K562 (cell line): Measurements from ENCODE around the gene NECTIN4. TPM values are rescaled to one million over a fixed set of nuclear protein-coding genes. Genes with fewer than 3 reads are reported as not detected.
A peak's percentile ranks its signal among the peaks of the same experiment; 100 is the strongest.

Source experiments
- CBFA2T2 ChIP-seq: fragments of 450-650 bp; conservative IDR thresholded peaks from 2 replicates; pipeline ENCODE4 v1.6.1; 2017; ENCODE audit warnings: mild to moderate bottlenecking
- FOXK2 ChIP-seq, 2 experiments: fragments of 450-650 bp; IDR thresholded peaks in 1 of 2; conservative IDR thresholded peaks in 1 of 2; 2 replicates each; pipeline ENCODE4 v1.6.1; 2016; ENCODE audit warnings: low read depth in 2 of 2, mild to moderate bottlenecking in 1 of 2
- GTF2E2 ChIP-seq: fragments of 200-800 bp; sonication (Bioruptor generic); IDR thresholded peaks from 2 replicates; pipeline ENCODE4 v1.6.1; 2016; ENCODE audit warnings: missing genetic modification characterization, missing compliant biosample characterization
- HEY1 ChIP-seq: fragments of 250-450 bp; sonication (Bioruptor Pico); IDR thresholded peaks from 2 replicates; pipeline ENCODE4 v1.5.0; 2020; ENCODE audit warnings: mild to moderate bottlenecking, moderate library complexity, borderline replicate concordance
- HNRNPLL ChIP-seq: fragments of 200-400 bp; formaldehyde crosslinking; IDR thresholded peaks from 2 replicates; pipeline ENCODE4 v1.6.1; 2017; ENCODE audit warnings: low read length, low read depth, mild to moderate bottlenecking; ENCODE audit not compliant: poor library complexity, severe bottlenecking
- JUND ChIP-seq, 2 experiments: IDR thresholded peaks; 2 replicates in 1 of 2; 3 replicates in 1 of 2; pipeline ENCODE4 v1.6.1; 2011; ENCODE audit warnings: borderline replicate concordance in 2 of 2, low read depth in 2 of 2, low read length in 2 of 2, improper control_type of control experiment in 1 of 2, missing biosample characterization in 1 of 2, missing genetic modification characterization in 1 of 2, missing genetic modification reagents in 1 of 2
- MAFF ChIP-seq: IDR thresholded peaks from 2 replicates; pipeline ENCODE4 v1.6.1; 2012; ENCODE audit warnings: low read length, improper control_type of control experiment
- MAZ ChIP-seq, 2 experiments: fragments of 450-650 bp in 1 of 2; sonication (generic) in 1 of 2; formaldehyde crosslinking; IDR thresholded peaks in 1 of 2; conservative IDR thresholded peaks in 1 of 2; 2 replicates each; pipeline versions ENCODE4 v1.4.0 to v1.5.0; 2020; ENCODE audit warnings: mild to moderate bottlenecking in 1 of 2, missing genetic modification reagents in 1 of 2
- MCM5 ChIP-seq: fragments of 450-650 bp; IDR thresholded peaks from 2 replicates; pipeline ENCODE4 v1.6.1; 2016; ENCODE audit warnings: low read depth
- MECOM ChIP-seq: fragments of 250-450 bp; sonication (Bioruptor Pico); IDR thresholded peaks from 2 replicates; pipeline ENCODE4 v1.8.0; 2022; ENCODE audit warnings: inconsistent platforms
- MYNN ChIP-seq, 2 experiments: sonication (generic); formaldehyde crosslinking in 1 of 2; IDR thresholded peaks; 2 replicates each; pipeline versions ENCODE4 v1.5.0 to v1.6.1; 2016 to 2020; ENCODE audit warnings: antibody characterized with exemption in 1 of 2, missing genetic modification reagents in 1 of 2
- PHF21A ChIP-seq: fragments of 450-650 bp; IDR thresholded peaks from 2 replicates; pipeline ENCODE4 v1.6.1; 2017; ENCODE audit warnings: low read depth, borderline replicate concordance
- POLR2G ChIP-seq: fragments of 200-400 bp; formaldehyde crosslinking; IDR thresholded peaks from 2 replicates; pipeline ENCODE4 v1.6.1; 2017; ENCODE audit warnings: low read depth, mild to moderate bottlenecking, antibody characterized with exemption, low read length, moderate library complexity
- SAP30 ChIP-seq: fragments of 200-600 bp; sonication (generic); IDR thresholded peaks from 2 replicates; pipeline ENCODE4 v1.6.1; 2012; ENCODE audit warnings: borderline replicate concordance, low read depth, mild to moderate bottlenecking, moderate library complexity, low read length, control low read depth, inconsistent platforms; ENCODE audit not compliant: insufficient read depth, poor library complexity, severe bottlenecking
- SP1 ChIP-seq: sonication (generic); formaldehyde crosslinking; IDR thresholded peaks from 2 replicates; pipeline ENCODE4 v1.8.1; 2022; ENCODE audit warnings: mild to moderate bottlenecking, missing genetic modification reagents
- ZFP36 ChIP-seq: fragments of 150-350 bp; IDR thresholded peaks from 2 replicates; pipeline ENCODE4 v1.6.1; 2018; ENCODE audit warnings: low read length, low read depth; ENCODE audit not compliant: partially characterized antibody
- ZNF436 ChIP-seq: fragments of 250-450, 450-650 bp; sonication (Bioruptor Pico); formaldehyde crosslinking; IDR thresholded peaks from 2 replicates; pipeline ENCODE4 v1.7.0; 2020; ENCODE audit warnings: mild to moderate bottlenecking
- ZNF551 ChIP-seq: fragments of 250-450 bp; sonication (Bioruptor Pico); IDR thresholded peaks from 2 replicates; pipeline ENCODE4 v1.5.0; 2021; ENCODE audit warnings: mild to moderate bottlenecking, moderate library complexity
- polyA plus RNA-seq, 8 experiments: library from polyadenylated mRNA; depleted of rRNA in 4 of 8; stranded (reverse) in 5 of 8; unstranded in 3 of 8; fragments of >200 nt; fragmentation: Nextera tagmentation in 2 of 8; fragmentation: Illumina TruSeq in 1 of 8; extraction: Ambion mirVana in 2 of 8; extraction: Trizol in 1 of 8; gene quantifications; 2 replicates each; pipeline versions ENCODE4 v1.2.1 to v1.2.3, GENCODE V29; 2011 to 2014; ENCODE audit warnings: inconsistent platforms in 1 of 8, missing spikeins in 1 of 8
- total RNA-seq, 7 experiments: library from RNA; depleted of rRNA in 6 of 7; stranded (reverse); fragments of >200 nt in 6 of 7; fragmentation: Illumina TruSeq in 2 of 7; extraction: Trizol in 2 of 7; gene quantifications; 2 replicates each; pipeline versions ENCODE4 v1.2.1 to v1.2.3, GENCODE V29; 2011 to 2021; ENCODE audit warnings: low replicate concordance in 1 of 7
- TF ChIP-seq, protein P1 (sequence below): sonication (generic); formaldehyde crosslinking; IDR thresholded peaks from 2 replicates; pipeline ENCODE4 v1.9.0; 2022; ENCODE audit warnings: mild to moderate bottlenecking, missing genetic modification reagents
- TF ChIP-seq, protein P2 (sequence below): fragments of 450-650 bp; IDR thresholded peaks from 2 replicates; pipeline ENCODE4 v1.6.1; 2017; ENCODE audit warnings: mild to moderate bottlenecking, moderate library complexity
- TF ChIP-seq, protein P3 (sequence below): fragments of 450-650 bp; IDR thresholded peaks from 2 replicates; pipeline ENCODE4 v1.7.1; 2018; ENCODE audit warnings: mild to moderate bottlenecking, low read depth; ENCODE audit not compliant: partially characterized antibody

The NECTIN4 gene
- total and polyA plus RNA-seq, 9 of the 15 experiments (the other 6 are each of a cell fraction or from before 2014, with no cell fraction given) = 0.01 to 0.09 TPM; not detected in 7

DNA sequence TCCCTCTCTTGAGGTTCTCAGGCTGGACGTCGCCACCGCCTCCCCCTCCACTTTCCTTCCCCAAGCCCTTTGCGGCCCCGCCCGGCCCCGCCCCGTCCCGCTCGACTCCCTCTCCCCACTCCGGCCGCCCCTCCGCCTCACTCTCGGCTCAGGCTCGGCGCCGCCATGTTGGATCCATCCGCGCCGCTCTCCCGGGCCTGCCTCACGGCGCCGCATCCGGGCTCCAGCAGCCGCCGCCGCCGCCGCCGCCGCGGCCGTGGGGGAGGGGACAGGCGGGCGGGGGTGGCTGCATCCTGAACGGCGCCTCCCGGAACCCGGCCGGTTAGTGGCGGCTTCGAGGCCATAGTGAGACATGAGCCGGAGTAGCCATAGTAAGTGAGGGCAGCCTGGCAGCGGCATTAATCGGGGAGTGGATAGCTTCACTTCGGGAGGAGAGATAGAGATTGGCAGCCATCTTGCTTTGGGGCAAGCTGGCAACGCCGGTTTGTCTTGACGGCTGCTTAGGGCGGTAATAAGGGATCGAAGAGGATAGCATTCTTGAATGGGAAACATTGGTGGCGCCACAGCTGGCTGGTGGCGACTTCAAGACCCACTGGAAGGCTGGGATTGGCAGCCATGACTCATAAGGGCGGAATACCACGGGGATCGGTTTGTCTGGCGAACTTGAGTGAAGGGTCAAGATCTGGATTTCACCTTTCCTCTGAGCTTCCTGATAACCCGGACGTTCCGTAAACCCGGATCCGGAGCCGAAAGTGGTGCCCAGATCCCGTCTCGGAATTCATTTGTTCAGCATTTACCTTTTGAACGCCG lies 43.3 kb upstream of the NECTIN4 start, which contains the start of gene DEDD (continued):
- TF ChIP-seq GTF2E2 (peak; percentile 63; the same call in 1 of the 2 replicates), POLR2G (peak; percentile 95), SAP30 (peak; percentile 71), MYNN (IDR thresholded peaks at IDR 0.05) (peak; percentile 55; the same call in 1 of the 2 replicates), MYNN (CRISPR knock-in tag; IDR thresholded peaks at IDR 0.05) (no peak), ZFP36 (no peak), ZNF436 (CRISPR knock-in tag) (no peak), PHF21A (no peak), FOXK2 (conservative IDR thresholded peaks at IDR 0.05 in 1 of 2, IDR thresholded peaks at IDR 0.05 in 1 of 2; ENCODE audit: low read depth in 2 of 2) (peak; percentile 48 to 49; a peak in 2 of 4 replicates), MAFF (no peak), CBFA2T2 (no peak), HNRNPLL (peak; percentile 29), HEY1 (CRISPR knock-in tag) (no peak), SP1 (peak; percentile 51; the same call in 1 of the 2 replicates), MAZ (CRISPR knock-in tag; conservative IDR thresholded peaks at IDR 0.05 in 1 of 2, IDR thresholded peaks at IDR 0.05 in 1 of 2) (peak in 1 of 2 experiments; percentile 98; a peak in 3 of 4 replicates), ZNF551 (CRISPR knock-in tag) (no peak), MECOM (no peak), MCM5 (no peak), JUND (IDR thresholded peaks at IDR 0.05; ENCODE audit: borderline replicate concordance, low read depth, low read length) (peak; percentile 87), JUND (tag; IDR thresholded peaks at IDR 0.05; ENCODE audit: borderline replicate concordance, low read depth, low read length) (peak; percentile 87; the same call in 2 of the 3 replicates)
- TF ChIP-seq, protein P1, sequence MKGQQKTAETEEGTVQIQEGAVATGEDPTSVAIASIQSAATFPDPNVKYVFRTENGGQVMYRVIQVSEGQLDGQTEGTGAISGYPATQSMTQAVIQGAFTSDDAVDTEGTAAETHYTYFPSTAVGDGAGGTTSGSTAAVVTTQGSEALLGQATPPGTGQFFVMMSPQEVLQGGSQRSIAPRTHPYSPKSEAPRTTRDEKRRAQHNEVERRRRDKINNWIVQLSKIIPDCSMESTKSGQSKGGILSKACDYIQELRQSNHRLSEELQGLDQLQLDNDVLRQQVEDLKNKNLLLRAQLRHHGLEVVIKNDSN (CRISPR knock-in tag) = no peak
- TF ChIP-seq, protein P2, sequence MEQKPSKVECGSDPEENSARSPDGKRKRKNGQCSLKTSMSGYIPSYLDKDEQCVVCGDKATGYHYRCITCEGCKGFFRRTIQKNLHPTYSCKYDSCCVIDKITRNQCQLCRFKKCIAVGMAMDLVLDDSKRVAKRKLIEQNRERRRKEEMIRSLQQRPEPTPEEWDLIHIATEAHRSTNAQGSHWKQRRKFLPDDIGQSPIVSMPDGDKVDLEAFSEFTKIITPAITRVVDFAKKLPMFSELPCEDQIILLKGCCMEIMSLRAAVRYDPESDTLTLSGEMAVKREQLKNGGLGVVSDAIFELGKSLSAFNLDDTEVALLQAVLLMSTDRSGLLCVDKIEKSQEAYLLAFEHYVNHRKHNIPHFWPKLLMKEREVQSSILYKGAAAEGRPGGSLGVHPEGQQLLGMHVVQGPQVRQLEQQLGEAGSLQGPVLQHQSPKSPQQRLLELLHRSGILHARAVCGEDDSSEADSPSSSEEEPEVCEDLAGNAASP = no peak
- TF ChIP-seq, protein P3, sequence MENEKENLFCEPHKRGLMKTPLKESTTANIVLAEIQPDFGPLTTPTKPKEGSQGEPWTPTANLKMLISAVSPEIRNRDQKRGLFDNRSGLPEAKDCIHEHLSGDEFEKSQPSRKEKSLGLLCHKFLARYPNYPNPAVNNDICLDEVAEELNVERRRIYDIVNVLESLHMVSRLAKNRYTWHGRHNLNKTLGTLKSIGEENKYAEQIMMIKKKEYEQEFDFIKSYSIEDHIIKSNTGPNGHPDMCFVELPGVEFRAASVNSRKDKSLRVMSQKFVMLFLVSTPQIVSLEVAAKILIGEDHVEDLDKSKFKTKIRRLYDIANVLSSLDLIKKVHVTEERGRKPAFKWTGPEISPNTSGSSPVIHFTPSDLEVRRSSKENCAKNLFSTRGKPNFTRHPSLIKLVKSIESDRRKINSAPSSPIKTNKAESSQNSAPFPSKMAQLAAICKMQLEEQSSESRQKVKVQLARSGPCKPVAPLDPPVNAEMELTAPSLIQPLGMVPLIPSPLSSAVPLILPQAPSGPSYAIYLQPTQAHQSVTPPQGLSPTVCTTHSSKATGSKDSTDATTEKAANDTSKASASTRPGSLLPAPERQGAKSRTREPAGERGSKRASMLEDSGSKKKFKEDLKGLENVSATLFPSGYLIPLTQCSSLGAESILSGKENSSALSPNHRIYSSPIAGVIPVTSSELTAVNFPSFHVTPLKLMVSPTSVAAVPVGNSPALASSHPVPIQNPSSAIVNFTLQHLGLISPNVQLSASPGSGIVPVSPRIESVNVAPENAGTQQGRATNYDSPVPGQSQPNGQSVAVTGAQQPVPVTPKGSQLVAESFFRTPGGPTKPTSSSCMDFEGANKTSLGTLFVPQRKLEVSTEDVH = peak; percentile 50
